ENCODE data around the gene OAF. TPM values are rescaled to one million over a fixed set of nuclear protein-coding genes. Genes with fewer than 3 reads are reported as not detected.

OAF gene
- total RNA-seq, 1 experiment from 2014 or later = 32.3 TPM

DNA sequence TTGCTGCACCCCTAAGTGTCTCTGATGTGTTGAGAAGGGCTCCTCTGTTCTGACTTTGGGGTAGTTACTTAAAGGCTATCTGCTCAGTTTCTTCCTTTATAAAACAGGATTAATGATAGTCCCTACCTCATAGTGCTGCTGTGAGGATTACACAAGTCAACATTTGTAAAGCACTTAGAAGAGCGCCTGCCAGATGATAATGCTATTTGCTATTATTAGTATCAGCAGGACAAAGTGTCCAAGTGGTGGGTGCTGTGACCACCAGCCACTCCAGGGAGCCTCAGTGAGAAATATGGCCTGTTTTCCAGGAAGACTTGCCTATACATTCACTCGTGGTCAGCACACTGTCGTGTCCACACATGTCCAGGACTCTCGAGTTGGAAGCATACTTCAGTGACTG is 45.3 kb downstream of the OAF start:
- Histone ChIP-seq H3K4me3 (replicated peaks in 1 of 2; ENCODE audit: low read depth in 1 of 2, low read length in 2 of 2) (no peak overlapping the region), H3K79me2 (ENCODE audit: insufficient read depth, low read length) (no peaks in the 10 kb centered on the region), H3K9me2 (ENCODE audit: insufficient read depth) (no peaks in the 10 kb centered on the region), H3K27ac (ENCODE audit: low read depth, low read length) (no peak overlapping the region), H3K4me1 (ENCODE audit: control insufficient read depth in 1 of 2, insufficient read depth in 2 of 2, low read length in 2 of 2) (no peaks in the 10 kb centered on the region), H3K9me3 (ENCODE audit: control insufficient read depth in 1 of 2, insufficient read depth in 1 of 2, low read depth in 1 of 2, low read length in 2 of 2) (no peaks in the 10 kb centered on the region), H3K27me3 (ENCODE audit: insufficient read depth, low read length) (peaks cover 49% of the 10 kb centered on the region; the same call in 1 of the 2 replicates), H3K9ac (ENCODE audit: low read length) (no peak overlapping the region), H4K20me1 (ENCODE audit: insufficient read depth) (no peaks in the 10 kb centered on the region), H3K4me2 (ENCODE audit: low read length) (no peak overlapping the region), H2AFZ (ENCODE audit: low read depth, low read length, poor library complexity, severe bottlenecking) (no peak overlapping the region), H3K36me3 (ENCODE audit: control insufficient read depth in 1 of 2, insufficient read depth in 2 of 2, low read length in 2 of 2) (no peaks in the 10 kb centered on the region)
- intact Hi-C loops (cut with micrococcal nuclease) = no loop called here
- BruUV-seq (replicated peaks) = no TSS peak
- ChIA-PET POLR2A (no interaction called here), CTCF (no interaction called here), RAD21 (ENCODE audit: low non-redundant PET in 1 of 2, low total read pairs in 2 of 2, uncharacterized antibody in 2 of 2, unreplicated experiment in 2 of 2) (no interaction called here)
- TF ChIP-seq SP1 (IDR thresholded peaks at IDR 0.05; ENCODE audit: low read depth) (no peak), ZNF274 (IDR thresholded peaks at IDR 0.05; ENCODE audit: low read depth, low read length) (no peak), CBX3 (IDR thresholded peaks at IDR 0.05; ENCODE audit: low read depth) (no peak), TCF7L2 (IDR thresholded peaks at IDR 0.05; ENCODE audit: borderline replicate concordance, extremely low read depth, insufficient read depth, insufficient read length) (no peak), YY1 (IDR thresholded peaks at IDR 0.05; ENCODE audit: extremely low read depth, insufficient replicate concordance, low read depth, low read length) (no peak)
- TF ChIP-seq, protein P1, sequence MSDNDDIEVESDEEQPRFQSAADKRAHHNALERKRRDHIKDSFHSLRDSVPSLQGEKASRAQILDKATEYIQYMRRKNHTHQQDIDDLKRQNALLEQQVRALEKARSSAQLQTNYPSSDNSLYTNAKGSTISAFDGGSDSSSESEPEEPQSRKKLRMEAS (IDR thresholded peaks at IDR 0.05) = no peak
- no peak for DNase-seq (ENCODE audit: low read depth, low spot score)
- ATAC-seq = no peak

DNA sequence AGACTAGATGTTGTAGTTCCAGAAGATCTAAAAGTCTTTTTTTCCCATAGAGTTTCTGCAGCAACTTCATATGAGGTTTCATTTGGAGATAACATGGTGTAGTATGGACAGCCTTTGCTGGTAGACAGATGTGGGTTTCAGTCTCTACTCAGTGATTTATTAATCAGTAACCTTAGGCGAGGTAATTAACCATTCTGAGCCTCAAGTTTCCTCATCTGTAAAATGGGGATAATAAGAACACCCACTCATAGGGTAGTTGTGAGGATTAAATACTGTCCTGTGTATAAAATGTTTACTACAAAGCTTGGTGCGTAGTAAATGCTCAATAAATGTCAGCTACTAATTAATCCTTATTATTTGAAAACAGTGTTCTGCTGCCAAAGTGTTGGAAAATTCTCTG is 45.9 kb downstream of the OAF start:
- Histone ChIP-seq H3K79me2 (ENCODE audit: insufficient read depth, low read length) (no peaks in the 10 kb centered on the region), H3K27ac (ENCODE audit: low read depth, low read length) (no peak overlapping the region), H4K20me1 (ENCODE audit: insufficient read depth) (no peaks in the 10 kb centered on the region), H3K36me3 (ENCODE audit: control insufficient read depth in 1 of 2, insufficient read depth in 2 of 2, low read length in 2 of 2) (no peaks in the 10 kb centered on the region), H3K9me2 (ENCODE audit: insufficient read depth) (no peaks in the 10 kb centered on the region), H3K4me3 (replicated peaks in 1 of 2; ENCODE audit: low read depth in 1 of 2, low read length in 2 of 2) (no peak overlapping the region), H3K4me2 (ENCODE audit: low read length) (no peak overlapping the region), H3K9me3 (ENCODE audit: control insufficient read depth in 1 of 2, insufficient read depth in 1 of 2, low read depth in 1 of 2, low read length in 2 of 2) (no peaks in the 10 kb centered on the region), H3K27me3 (ENCODE audit: insufficient read depth, low read length) (peaks cover 49% of the 10 kb centered on the region; the same call in 1 of the 2 replicates), H3K4me1 (ENCODE audit: control insufficient read depth in 1 of 2, insufficient read depth in 2 of 2, low read length in 2 of 2) (no peaks in the 10 kb centered on the region), H3K9ac (ENCODE audit: low read length) (no peak overlapping the region), H2AFZ (ENCODE audit: low read depth, low read length, poor library complexity, severe bottlenecking) (no peak overlapping the region)
- ChIA-PET CTCF (no interaction called here), RAD21 (ENCODE audit: low non-redundant PET in 1 of 2, low total read pairs in 2 of 2, uncharacterized antibody in 2 of 2, unreplicated experiment in 2 of 2) (no interaction called here), POLR2A (no interaction called here)
- TF ChIP-seq POLR2A (IDR thresholded peaks at IDR 0.05; ENCODE audit: borderline replicate concordance, extremely low read depth, insufficient read depth, insufficient read length) (no peak), SP1 (IDR thresholded peaks at IDR 0.05; ENCODE audit: low read depth) (no peak)
- TF ChIP-seq, protein P1 (IDR thresholded peaks at IDR 0.05) = no peak
- no peak for DNase-seq (ENCODE audit: low read depth, low spot score)
- no peak for ATAC-seq
- intact Hi-C loops (cut with micrococcal nuclease) = no loop called here
- BruUV-seq (replicated peaks) = no TSS peak

Measured in HCT116 (cell line).